Suprapubic skin (tissue), 4 donors: ENCODE measurements around the gene DNAJC11. TPM values are rescaled to one million over a fixed set of nuclear protein-coding genes. Genes with fewer than 3 reads are reported as not detected.

ENCODE experiments used
- DNase-seq, 2 donors: peaks; one replicate each; pipeline ENCODE4 v3.0.0-alpha.2; 2019; ENCODE audit warnings: low spot score in 2 of 2
- H3K27ac ChIP-seq: fragments of 200-600 bp; sonication (generic); one replicate; pipeline ENCODE4 v1.5.1; 2019
- H3K27me3 ChIP-seq: fragments of 200-600 bp; sonication (generic); one replicate; pipeline ENCODE4 v1.5.1; 2019
- H3K36me3 ChIP-seq: fragments of 200-600 bp; sonication (generic); one replicate; pipeline ENCODE4 v1.5.1; 2019
- H3K4me1 ChIP-seq: fragments of 200-600 bp; sonication (generic); one replicate; pipeline ENCODE4 v1.5.1; 2019
- H3K4me3 ChIP-seq: fragments of 200-600 bp; sonication (generic); one replicate; pipeline ENCODE4 v1.5.1; 2019; ENCODE audit warnings: mild to moderate bottlenecking
- H3K9me3 ChIP-seq: fragments of 200-600 bp; sonication (generic); one replicate; pipeline ENCODE4 v1.5.1; 2019
- CTCF ChIP-seq, 2 donors: fragments of 200-600 bp in 1 of 2; fragments of 450-650 bp in 1 of 2; sonication (generic) in 1 of 2; IDR thresholded peaks; one replicate each; pipeline ENCODE4 v1.5.1; 2016 to 2019; ENCODE audit warnings: antibody characterized with exemption in 2 of 2, mild to moderate bottlenecking in 1 of 2, moderate library complexity in 1 of 2
- EP300 ChIP-seq: sonication (generic); formaldehyde crosslinking; IDR thresholded peaks from one replicate; pipeline ENCODE4 v1.6.1; 2017; ENCODE audit warnings: antibody characterized with exemption
- POLR2A ChIP-seq, 2 donors: fragments of 450-650 bp; IDR thresholded peaks; one replicate each; pipeline ENCODE4 v1.6.1; 2017; ENCODE audit warnings: antibody characterized with exemption in 2 of 2, mild to moderate bottlenecking in 2 of 2, moderate library complexity in 2 of 2
- POLR2AphosphoS5 ChIP-seq, 3 donors: sonication (generic); formaldehyde crosslinking; IDR thresholded peaks; one replicate each; pipeline ENCODE4 v1.6.1; 2017; ENCODE audit warnings: antibody characterized with exemption in 3 of 3
- WGBS: methylation state at CpG from one replicate; pipeline ENCODE4 v1.1.5; 2018; 5-methylcytosine and 5-hydroxymethylcytosine counted together
- total RNA-seq, 4 donors: library from RNA; depleted of rRNA; stranded (reverse); fragments of >200 nt; gene quantifications; one replicate each; pipeline ENCODE4 v1.1.0, GENCODE V29; 2016

DNAJC11 gene
- total RNA-seq, 4 donors from 2014 or later = 22.9 to 53.0 (median 31.4) TPM

GRCh38 chr1:6686294-6686693 is 15.3 kb downstream of the DNAJC11 start:
- H3K27ac ChIP-seq = no peak overlapping the region
- H3K27me3 ChIP-seq = no peaks in the 10 kb centered on the region
- DNase-seq = no peak
- no peak for TF ChIP-seq POLR2AphosphoS5 (IDR thresholded peaks at IDR 0.05)
- H3K4me1 ChIP-seq = no peaks in the 10 kb centered on the region
- no peaks in the 10 kb centered on the region for H3K36me3 ChIP-seq
- no peak overlapping the region for H3K4me3 ChIP-seq
- H3K9me3 ChIP-seq = no peaks in the 10 kb centered on the region

- Histone ChIP-seq H3K9me3 (no peaks in the 10 kb centered on the region), H3K4me1 (no peaks in the 10 kb centered on the region), H3K4me3 (no peak overlapping the region), H3K36me3 (peaks cover 2% of the 10 kb centered on the region), H3K27ac (no peak overlapping the region), H3K27me3 (no peaks in the 10 kb centered on the region)
- WGBS = 88% methylated on average over 4 of the region's 4 CpGs
- no peak for DNase-seq
- TF ChIP-seq EP300 (no peak), CTCF (IDR thresholded peaks at IDR 0.05) (no peak), POLR2A (IDR thresholded peaks at IDR 0.05) (no peak), POLR2AphosphoS5 (IDR thresholded peaks at IDR 0.05) (no peak)
Measured at GRCh38 chr1:6685381-6685780, 16.2 kb downstream of the DNAJC11 start.

- 90% methylated on average over 3 of the region's 3 CpGs for WGBS
- Histone ChIP-seq H3K4me3 (no peak overlapping the region), H3K27me3 (no peaks in the 10 kb centered on the region), H3K27ac (no peak overlapping the region), H3K9me3 (no peaks in the 10 kb centered on the region), H3K36me3 (peaks cover 19% of the 10 kb centered on the region), H3K4me1 (no peaks in the 10 kb centered on the region)
- TF ChIP-seq CTCF (IDR thresholded peaks at IDR 0.05) (no peak), POLR2AphosphoS5 (IDR thresholded peaks at IDR 0.05) (no peak), EP300 (no peak), POLR2A (IDR thresholded peaks at IDR 0.05) (no peak)
- no peak for DNase-seq
Measured at GRCh38 chr1:6683434-6683833, 18.2 kb downstream of the DNAJC11 start.

GRCh38 chr1:6675941-6676340 is 25.7 kb downstream of the DNAJC11 start:
- DNase-seq = no peak
- Histone ChIP-seq H3K27me3 (no peaks in the 10 kb centered on the region), H3K27ac (no peak overlapping the region), H3K4me3 (no peak overlapping the region), H3K9me3 (no peaks in the 10 kb centered on the region), H3K36me3 (peaks cover 50% of the 10 kb centered on the region), H3K4me1 (no peaks in the 10 kb centered on the region)
- TF ChIP-seq CTCF (IDR thresholded peaks at IDR 0.05) (no peak), POLR2AphosphoS5 (IDR thresholded peaks at IDR 0.05) (no peak), POLR2A (IDR thresholded peaks at IDR 0.05) (no peak), EP300 (no peak)
- WGBS = 96% methylated on average over 2 of the region's 2 CpGs

DNA sequence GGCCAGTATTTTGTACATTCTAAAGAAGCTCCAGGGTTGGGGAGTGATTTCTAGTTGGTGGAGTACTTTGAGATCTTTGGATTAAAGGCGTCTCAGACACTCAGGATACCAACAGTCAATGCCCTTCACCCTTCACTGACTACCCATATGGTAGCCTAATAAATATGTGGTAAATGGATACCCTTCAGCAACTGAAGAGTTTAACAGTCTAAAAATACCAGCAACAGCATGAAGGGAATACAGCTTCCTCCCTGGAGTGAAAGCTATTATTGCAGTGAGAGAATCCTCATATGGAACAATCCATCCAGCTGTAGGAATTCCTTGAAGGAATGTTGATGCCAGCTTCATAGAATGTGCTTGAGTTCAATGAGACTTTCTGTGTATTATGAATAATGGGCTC is 26.8 kb downstream of the DNAJC11 start:
- no peak for TF ChIP-seq EP300
- no peak for TF ChIP-seq CTCF (IDR thresholded peaks at IDR 0.05)
- TF ChIP-seq POLR2A (IDR thresholded peaks at IDR 0.05) = no peak
- TF ChIP-seq POLR2AphosphoS5 (IDR thresholded peaks at IDR 0.05) = no peak
- WGBS = 93% methylated on average over 1 of the region's 1 CpG

DNA sequence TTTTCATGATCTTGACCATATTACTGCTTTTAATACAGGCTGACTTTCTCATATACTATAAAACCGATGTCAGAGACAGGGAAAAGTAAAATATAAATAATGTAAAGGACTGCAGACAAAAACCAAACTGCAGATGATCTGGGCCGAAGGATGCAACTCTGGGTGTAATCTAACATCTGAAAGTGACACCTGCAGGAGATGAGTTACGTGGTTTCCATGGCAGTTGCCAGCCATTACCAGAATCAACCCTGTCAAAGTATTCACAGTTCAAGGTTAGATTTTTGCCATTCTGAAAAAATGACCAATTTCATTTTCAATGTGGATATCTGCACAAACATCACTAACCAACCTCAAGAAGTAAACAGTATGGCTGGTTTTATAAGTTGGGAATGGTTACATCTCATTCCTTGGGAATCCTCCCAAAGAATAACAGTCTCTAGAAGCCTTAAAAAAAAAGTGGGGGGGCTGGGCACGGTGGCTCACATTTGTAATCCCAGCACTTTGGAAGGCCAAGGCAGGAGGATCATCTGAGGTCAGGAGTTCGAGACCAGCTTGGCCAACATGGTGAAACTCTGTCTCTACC is 27.7 kb downstream of the DNAJC11 start:
- Histone ChIP-seq H3K36me3 (peaks cover 36% of the 10 kb centered on the region), H3K4me3 (no peak overlapping the region), H3K4me1 (no peaks in the 10 kb centered on the region), H3K27ac (no peak overlapping the region), H3K27me3 (no peaks in the 10 kb centered on the region), H3K9me3 (no peaks in the 10 kb centered on the region)
- 90% methylated on average over 5 of the region's 5 CpGs for WGBS
- DNase-seq = no peak
- TF ChIP-seq POLR2AphosphoS5 (IDR thresholded peaks at IDR 0.05) = no peak
- TF ChIP-seq POLR2A (IDR thresholded peaks at IDR 0.05) = no peak
- no peak for TF ChIP-seq EP300
- TF ChIP-seq CTCF (IDR thresholded peaks at IDR 0.05) = no peak

More for the DNA sequence above, 26.8 kb downstream of the DNAJC11 start:
- Histone ChIP-seq H3K27me3 (no peaks in the 10 kb centered on the region), H3K4me1 (no peaks in the 10 kb centered on the region), H3K9me3 (no peaks in the 10 kb centered on the region), H3K36me3 (peaks cover 45% of the 10 kb centered on the region), H3K27ac (no peak overlapping the region), H3K4me3 (no peak overlapping the region)
- no peak for DNase-seq
